Fibroblast of mammary gland (primary cell): ENCODE results near the gene HSFX4.
"Not testable (repeated sequence)": the region's sequence is repeated elsewhere in the genome, so short reads cannot be mapped to it uniquely, and the experiment has no call there.

ENCODE experiments used
- DNase-seq: peaks from one replicate; pipeline ENCODE4 v3.0.0-alpha.2; 2010; ENCODE audit warnings: low read depth
- H3K4me3 ChIP-seq: 2 replicates; pipeline ENCODE4 v1.5.1; 2011; ENCODE audit warnings: low read depth, mild to moderate bottlenecking, low read length, moderate library complexity; ENCODE audit not compliant: control insufficient read depth
- CTCF ChIP-seq: conservative IDR thresholded peaks from 2 replicates; pipeline ENCODE4 v1.5.1; 2011; ENCODE audit warnings: low read depth, low read length, inconsistent platforms; ENCODE audit not compliant: control insufficient read depth, insufficient read depth

HSFX4 gene, protein sequence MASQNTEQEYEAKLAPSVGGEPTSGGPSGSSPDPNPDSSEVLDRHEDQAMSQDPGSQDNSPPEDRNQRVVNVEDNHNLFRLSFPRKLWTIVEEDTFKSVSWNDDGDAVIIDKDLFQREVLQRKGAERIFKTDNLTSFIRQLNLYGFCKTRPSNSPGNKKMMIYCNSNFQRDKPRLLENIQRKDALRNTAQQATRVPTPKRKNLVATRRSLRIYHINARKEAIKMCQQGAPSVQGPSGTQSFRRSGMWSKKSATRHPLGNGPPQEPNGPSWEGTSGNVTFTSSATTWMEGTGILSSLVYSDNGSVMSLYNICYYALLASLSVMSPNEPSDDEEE

GRCh38 chrX:149929400-149929799 lies at the start of gene HSFX4:
Gene HSFX4 (plus strand): TSS chrX:149929573. CDS start chrX:149929645, 72 bp downstream.
- H3K4me3 ChIP-seq, DNase-seq: not testable (repeated sequence)

- no peak for DNase-seq
- no peak for TF ChIP-seq CTCF
- no peak within 1 kb of the TSS for H3K4me3 ChIP-seq
Observed at GRCh38 chrX:149881081-149881711, 48.2 kb upstream of the HSFX4 start, which contains the start of gene MAGEA8. Gene MAGEA8 (plus strand): TSS chrX:149881183. CDS start chrX:149884273, 3,090 bp downstream.

DNA sequence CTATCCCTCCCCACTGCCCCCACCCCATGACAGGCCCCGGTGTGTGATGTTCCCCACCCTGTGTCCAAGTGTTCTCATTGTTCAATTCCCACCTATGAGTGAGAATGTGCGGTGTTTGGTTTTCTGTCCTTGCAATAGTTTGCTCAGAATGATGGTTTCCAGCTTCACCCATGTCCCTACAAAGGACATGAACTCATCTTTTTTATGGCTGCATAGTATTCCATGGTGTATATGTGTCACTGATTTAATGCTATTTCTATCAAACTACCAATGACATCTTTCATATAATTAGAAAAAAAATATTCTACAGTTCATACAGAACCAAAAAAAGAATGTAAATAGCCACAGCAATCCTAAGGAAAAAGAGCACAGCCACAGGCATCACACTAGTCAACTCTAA lies 38.5 kb upstream of the HSFX4 start:
- DNase-seq, H3K4me3 ChIP-seq: not testable (repeated sequence)

DNA sequence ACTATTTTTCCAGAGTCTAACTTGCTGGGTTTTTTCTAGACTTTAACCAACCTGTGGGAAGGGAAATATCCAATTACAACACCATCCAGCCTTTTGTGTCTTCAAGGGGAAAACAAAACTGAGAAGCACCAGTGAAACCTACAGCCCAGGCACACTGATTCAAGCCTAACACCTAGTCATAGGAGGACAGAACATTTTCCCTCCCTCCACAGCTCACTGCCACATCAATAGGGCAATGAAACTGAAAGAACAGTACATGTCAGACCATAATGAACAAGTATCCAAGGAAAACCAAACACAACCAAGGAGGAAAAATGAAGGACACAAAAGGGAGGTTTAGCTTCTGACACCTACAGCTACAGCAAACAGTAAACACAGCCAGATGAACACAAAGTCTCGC lies 30.8 kb upstream of the HSFX4 start:
- no peak for TF ChIP-seq CTCF
- H3K4me3 ChIP-seq, result no peak overlapping the region
- no peak for DNase-seq

- DNase-seq, result peak; percentile 1
- no peak overlapping the region for H3K4me3 ChIP-seq
- peak; percentile 10 for TF ChIP-seq CTCF
Observed at GRCh38 chrX:149903889-149904748, 25.3 kb upstream of the HSFX4 start.

- no peak overlapping the region for H3K4me3 ChIP-seq
- no peak for DNase-seq
- no peak for TF ChIP-seq CTCF
Observed at GRCh38 chrX:149908308-149908707, 21.1 kb upstream of the HSFX4 start.

DNA sequence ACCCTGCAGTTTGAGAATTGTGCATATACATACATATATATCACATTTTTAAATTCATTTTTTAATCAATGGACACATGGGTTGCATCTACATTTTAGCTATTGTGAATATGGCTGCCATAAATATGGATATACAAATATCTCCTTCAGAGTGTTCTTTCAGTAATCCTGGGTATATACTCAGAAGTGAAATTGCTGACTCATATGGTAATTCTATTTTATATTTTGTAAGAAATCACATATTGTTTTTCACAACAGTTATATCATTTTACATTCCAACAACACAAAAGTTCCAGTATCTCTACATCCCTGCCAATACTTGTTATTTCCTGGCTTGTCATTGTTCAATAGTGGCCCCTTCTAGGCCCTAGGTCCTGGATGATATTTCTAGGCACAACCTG lies 20.6 kb upstream of the HSFX4 start:
- H3K4me3 ChIP-seq, result no peak overlapping the region
- TF ChIP-seq CTCF, result no peak
- no peak for DNase-seq
